Endodermal cell (in vitro differentiated cells): ENCODE measurements around the gene UGT2A2. TPM values are rescaled to one million over a fixed set of nuclear protein-coding genes. Genes with fewer than 3 reads are reported as not detected.
A peak's percentile ranks its signal among the peaks of the same experiment; 100 is the strongest.

Experiments
- DNase-seq: peaks from one replicate; pipeline ENCODE4 v3.0.0-alpha.2; 2017
- H3K27ac ChIP-seq: 2 replicates; pipeline ENCODE4 v1.5.1; 2013; ENCODE audit warnings: mild to moderate bottlenecking, low read depth, low read length, moderate library complexity
- H3K27me3 ChIP-seq: 2 replicates; pipeline ENCODE4 v1.6.1; 2013; ENCODE audit warnings: mild to moderate bottlenecking, low read length, moderate library complexity; ENCODE audit not compliant: insufficient read depth, control insufficient read depth, poor library complexity, severe bottlenecking
- H3K36me3 ChIP-seq: 2 replicates; pipeline ENCODE4 v1.7.0; 2013; ENCODE audit warnings: mild to moderate bottlenecking, low read length, moderate library complexity; ENCODE audit not compliant: control insufficient read depth, insufficient read depth
- H3K4me1 ChIP-seq: one replicate; pipeline ENCODE4 v1.7.0; 2013; ENCODE audit warnings: low read length; ENCODE audit not compliant: control insufficient read depth, insufficient read depth
- H3K4me3 ChIP-seq: 2 replicates; pipeline ENCODE4 v1.5.1; 2013; ENCODE audit warnings: mild to moderate bottlenecking, low read length, moderate library complexity
- H3K9ac ChIP-seq: 2 replicates; pipeline ENCODE4 v1.6.1; 2013; ENCODE audit warnings: mild to moderate bottlenecking, low read length, moderate library complexity; ENCODE audit not compliant: poor library complexity, severe bottlenecking; ENCODE audit errors: extremely low read depth
- H3K9me3 ChIP-seq: 2 replicates; pipeline ENCODE4 v1.6.1; 2013; ENCODE audit warnings: mild to moderate bottlenecking, low read length, moderate library complexity; ENCODE audit not compliant: control insufficient read depth
- H3K27ac Mint-ChIP-seq: 2 replicates; pipeline ENCODE4 v1.8.0; 2020; ENCODE audit warnings: mixed read lengths
- H3K27me3 Mint-ChIP-seq: 2 replicates; pipeline ENCODE4 v1.8.0; 2021; ENCODE audit warnings: mild to moderate bottlenecking, mixed read lengths; ENCODE audit not compliant: insufficient read depth
- H3K36me3 Mint-ChIP-seq: 2 replicates; pipeline ENCODE4 v1.8.0; 2020; ENCODE audit warnings: low read depth, mixed read lengths
- H3K4me1 Mint-ChIP-seq: 2 replicates; pipeline ENCODE4 v1.8.0; 2020; ENCODE audit warnings: mixed read lengths
- H3K4me3 Mint-ChIP-seq: 2 replicates; pipeline ENCODE4 v1.8.0; 2020; ENCODE audit warnings: mild to moderate bottlenecking, moderate library complexity, mixed read lengths
- H3K9me3 Mint-ChIP-seq: 2 replicates; pipeline ENCODE4 v1.8.0; 2020; ENCODE audit warnings: mild to moderate bottlenecking, mixed read lengths
- WGBS, 2 experiments: methylation state at CpG; one replicate each; pipeline versions ENCODE4 v1.1.5 to v1.1.7; 2013; ENCODE audit warnings: missing lambda C conversion rate in 2 of 2, mixed read lengths in 1 of 2; ENCODE audit not compliant: insufficient coverage in 1 of 2, insufficient read length in 1 of 2; 5-methylcytosine and 5-hydroxymethylcytosine counted together
- total RNA-seq, 2 donors: library from RNA; stranded (reverse); fragmentation: NEBNext Ultra II Directional in 1 of 2; extraction: Animal tissue kit (Norgen Biotek cat#: 25700) in 1 of 2; gene quantifications; 2 replicates in 1 of 2; 3 replicates in 1 of 2; pipeline ENCODE4 v1.2.1, GENCODE V29; 2021
- TF ChIP-seq, protein P1 (sequence below): fragments of 200-600 bp; sonication (generic); conservative IDR thresholded peaks from 2 replicates; pipeline ENCODE4 v1.5.0; 2021; ENCODE audit warnings: antibody characterized with exemption, mild to moderate bottlenecking

UGT2A2 gene
- total RNA-seq, 2 donors from 2014 or later = not detected

DNA sequence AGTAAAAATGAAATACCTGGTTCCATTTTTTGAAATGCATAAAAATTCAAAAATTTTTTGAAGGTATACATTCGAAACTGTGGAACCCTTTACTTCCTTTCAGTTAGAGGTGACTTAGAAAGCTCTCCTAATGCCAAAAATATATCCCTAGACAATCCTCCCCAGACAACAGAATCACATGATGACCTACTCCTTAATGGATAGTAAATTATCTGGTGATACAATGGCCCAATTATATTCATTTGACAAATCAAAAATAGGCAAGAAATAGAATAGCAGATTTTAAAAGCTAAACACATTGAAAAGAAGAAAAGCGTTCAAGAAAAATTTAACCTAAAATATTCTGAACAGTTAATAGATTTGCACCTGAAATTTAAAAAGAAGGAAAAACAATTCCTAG, 3.5 kb upstream of the UGT2A2 start:
- Mint-ChIP-seq H3K9me3 (no peaks in the 10 kb centered on the region), H3K27ac (no peak overlapping the region), H3K4me1 (peaks cover 8% of the 10 kb centered on the region), H3K36me3 (no peaks in the 10 kb centered on the region), H3K27me3 (peaks cover 3% of the 10 kb centered on the region), H3K4me3 (no peak overlapping the region)
- Histone ChIP-seq H3K36me3 (no peaks in the 10 kb centered on the region), H3K9ac (no peak overlapping the region), H3K27ac (no peak overlapping the region), H3K9me3 (no peaks in the 10 kb centered on the region), H3K4me1 (peaks cover 14% of the 10 kb centered on the region), H3K27me3 (no peaks in the 10 kb centered on the region), H3K4me3 (no peak overlapping the region)
- no peak for DNase-seq
- TF ChIP-seq, protein P1, sequence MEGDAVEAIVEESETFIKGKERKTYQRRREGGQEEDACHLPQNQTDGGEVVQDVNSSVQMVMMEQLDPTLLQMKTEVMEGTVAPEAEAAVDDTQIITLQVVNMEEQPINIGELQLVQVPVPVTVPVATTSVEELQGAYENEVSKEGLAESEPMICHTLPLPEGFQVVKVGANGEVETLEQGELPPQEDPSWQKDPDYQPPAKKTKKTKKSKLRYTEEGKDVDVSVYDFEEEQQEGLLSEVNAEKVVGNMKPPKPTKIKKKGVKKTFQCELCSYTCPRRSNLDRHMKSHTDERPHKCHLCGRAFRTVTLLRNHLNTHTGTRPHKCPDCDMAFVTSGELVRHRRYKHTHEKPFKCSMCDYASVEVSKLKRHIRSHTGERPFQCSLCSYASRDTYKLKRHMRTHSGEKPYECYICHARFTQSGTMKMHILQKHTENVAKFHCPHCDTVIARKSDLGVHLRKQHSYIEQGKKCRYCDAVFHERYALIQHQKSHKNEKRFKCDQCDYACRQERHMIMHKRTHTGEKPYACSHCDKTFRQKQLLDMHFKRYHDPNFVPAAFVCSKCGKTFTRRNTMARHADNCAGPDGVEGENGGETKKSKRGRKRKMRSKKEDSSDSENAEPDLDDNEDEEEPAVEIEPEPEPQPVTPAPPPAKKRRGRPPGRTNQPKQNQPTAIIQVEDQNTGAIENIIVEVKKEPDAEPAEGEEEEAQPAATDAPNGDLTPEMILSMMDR = no peak
- 87% methylated on average over 2 of the region's 2 CpGs; no CpG with 5 or more reads in 1 of the 2 experiments for WGBS, 2 experiments

DNA sequence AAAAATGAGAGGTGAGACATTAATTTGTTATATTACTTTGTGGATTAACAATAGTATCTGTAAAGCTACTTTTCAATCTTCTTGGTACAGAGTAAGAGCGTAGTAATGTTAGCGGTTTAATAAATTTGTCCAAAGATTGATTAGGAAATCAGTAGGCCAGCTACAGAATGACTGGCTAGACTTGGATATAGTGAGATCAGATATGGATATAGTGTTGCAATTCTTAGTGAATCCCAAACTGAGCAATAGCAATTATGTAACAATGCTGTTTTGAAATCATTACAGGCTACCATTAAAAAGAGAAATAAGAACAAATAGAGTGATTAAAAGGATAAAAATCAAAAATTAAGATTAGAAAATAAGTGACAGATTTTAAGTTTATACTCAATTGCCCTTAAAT, 847 bp upstream of the UGT2A2 start:
- no peak overlapping the region for H3K4me3 ChIP-seq
- TF ChIP-seq, protein P1 = no peak
- peaks cover 18% of the 10 kb centered on the region for H3K4me1 ChIP-seq
- no peak overlapping the region for H3K27ac ChIP-seq
- Mint-ChIP-seq H3K4me1 (peaks cover 14% of the 10 kb centered on the region), H3K9me3 (no peaks in the 10 kb centered on the region), H3K36me3 (no peaks in the 10 kb centered on the region), H3K27ac (no peak overlapping the region), H3K4me3 (no peak overlapping the region), H3K27me3 (no peaks in the 10 kb centered on the region)
- no peak for DNase-seq
- H3K36me3 ChIP-seq = no peaks in the 10 kb centered on the region
- H3K9ac ChIP-seq = no peak overlapping the region
- H3K9me3 ChIP-seq = no peaks in the 10 kb centered on the region
- 96% methylated on average over 2 of the region's 2 CpGs for WGBS, 2 experiments
- H3K27me3 ChIP-seq = no peaks in the 10 kb centered on the region

- TF ChIP-seq, protein P1 = peak; percentile 92
- Mint-ChIP-seq H3K27me3 (no peaks in the 10 kb centered on the region), H3K27ac (no peak overlapping the region), H3K36me3 (no peaks in the 10 kb centered on the region), H3K4me1 (no peaks in the 10 kb centered on the region), H3K4me3 (no peak overlapping the region), H3K9me3 (peaks cover 3% of the 10 kb centered on the region)
- no CpG with 5 or more reads among the region's 6 CpGs for WGBS, 2 experiments
- no peaks in the 10 kb centered on the region for H3K36me3 ChIP-seq
- H3K4me3 ChIP-seq = no peak overlapping the region
- no peak overlapping the region for H3K9ac ChIP-seq
- DNase-seq = no peak
- no peaks in the 10 kb centered on the region for H3K4me1 ChIP-seq
- H3K27me3 ChIP-seq = no peaks in the 10 kb centered on the region
- no peak overlapping the region for H3K27ac ChIP-seq
- peaks cover 9% of the 10 kb centered on the region for H3K9me3 ChIP-seq
These were observed 22.3 kb downstream of the UGT2A2 start for GRCh38 chr4:69617083-69617694.
